WERI-Rb-1 (cell line): ENCODE data around the gene SLX9.
A peak's percentile ranks its signal among the peaks of the same experiment; 100 is the strongest.

ENCODE experiments used
- DNase-seq: peaks from one replicate; pipeline ENCODE4 v3.0.0-alpha.2; 2020
- H3K27ac ChIP-seq: fragments of 250-450 bp; sonication (Bioruptor Pico); 2 replicates; pipeline ENCODE4 v1.5.1; 2020; ENCODE audit warnings: mild to moderate bottlenecking, moderate library complexity
- H3K27me3 ChIP-seq: fragments of 250-450 bp; sonication (Bioruptor Pico); 2 replicates; pipeline ENCODE4 v1.5.1; 2021; ENCODE audit warnings: mild to moderate bottlenecking, low read depth, moderate library complexity; ENCODE audit not compliant: insufficient read depth, severe bottlenecking
- H3K36me3 ChIP-seq: fragments of 250-450 bp; sonication (Bioruptor Pico); 2 replicates; pipeline ENCODE4 v1.5.1; 2020; ENCODE audit warnings: mild to moderate bottlenecking, moderate library complexity
- H3K4me3 ChIP-seq: 2 replicates; pipeline ENCODE4 v1.5.1; 2011; ENCODE audit warnings: low read depth, mild to moderate bottlenecking, control low read depth, low read length
- H3K9me3 ChIP-seq: fragments of 250-450 bp; sonication (Bioruptor Pico); 2 replicates; pipeline ENCODE4 v1.5.1; 2021; ENCODE audit warnings: mild to moderate bottlenecking, moderate library complexity; ENCODE audit not compliant: severe bottlenecking
- CTCF ChIP-seq: IDR thresholded peaks from 2 replicates; pipeline ENCODE4 v1.5.1; 2011; ENCODE audit warnings: low read depth, mild to moderate bottlenecking, control low read depth, inconsistent platforms, low read length

SLX9 gene

GRCh38 chr21:44953628-44954021 is 13.8 kb downstream of the SLX9 start:
- no peak for DNase-seq
- TF ChIP-seq CTCF: no peak
- peak overlapping the region; percentile 78; the same call in 1 of the 2 replicates for H3K27ac ChIP-seq
- H3K36me3 ChIP-seq: peaks cover 84% of the 10 kb centered on the region
- H3K4me3 ChIP-seq: no peak overlapping the region
- H3K9me3 ChIP-seq: no peaks in the 10 kb centered on the region
- no peaks in the 10 kb centered on the region for H3K27me3 ChIP-seq

DNA sequence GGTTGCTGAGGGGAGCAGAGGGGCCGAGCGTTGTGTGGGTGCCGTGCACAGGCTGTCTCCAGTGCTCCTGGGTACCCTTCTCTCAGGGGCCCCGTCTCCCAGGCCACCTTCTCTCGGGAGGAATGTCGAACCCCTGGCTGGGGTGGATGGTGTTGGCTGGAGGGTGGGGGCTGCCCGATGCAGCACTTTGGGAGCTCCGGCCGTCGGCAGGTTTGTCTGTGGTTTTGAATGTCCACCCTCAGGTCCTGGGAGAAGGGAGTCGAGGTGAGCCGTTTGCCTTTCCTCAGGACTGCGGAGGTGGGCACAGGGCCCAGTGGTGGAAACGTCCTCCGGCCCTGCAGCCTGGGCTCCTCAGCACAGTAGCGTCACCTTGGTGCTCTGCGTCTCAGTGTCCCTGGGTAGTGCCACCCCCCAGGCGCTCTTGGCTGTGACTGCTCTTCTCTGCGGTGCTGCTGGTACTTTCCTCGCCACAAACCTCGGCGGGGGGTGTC is 14.5 kb downstream of the SLX9 start:
- DNase-seq: no peak
- H3K27me3 ChIP-seq: no peaks in the 10 kb centered on the region
- TF ChIP-seq CTCF: no peak
- H3K9me3 ChIP-seq: no peaks in the 10 kb centered on the region
- no peak overlapping the region for H3K4me3 ChIP-seq
- H3K27ac ChIP-seq: no peak overlapping the region
- peaks cover 78% of the 10 kb centered on the region for H3K36me3 ChIP-seq

DNA sequence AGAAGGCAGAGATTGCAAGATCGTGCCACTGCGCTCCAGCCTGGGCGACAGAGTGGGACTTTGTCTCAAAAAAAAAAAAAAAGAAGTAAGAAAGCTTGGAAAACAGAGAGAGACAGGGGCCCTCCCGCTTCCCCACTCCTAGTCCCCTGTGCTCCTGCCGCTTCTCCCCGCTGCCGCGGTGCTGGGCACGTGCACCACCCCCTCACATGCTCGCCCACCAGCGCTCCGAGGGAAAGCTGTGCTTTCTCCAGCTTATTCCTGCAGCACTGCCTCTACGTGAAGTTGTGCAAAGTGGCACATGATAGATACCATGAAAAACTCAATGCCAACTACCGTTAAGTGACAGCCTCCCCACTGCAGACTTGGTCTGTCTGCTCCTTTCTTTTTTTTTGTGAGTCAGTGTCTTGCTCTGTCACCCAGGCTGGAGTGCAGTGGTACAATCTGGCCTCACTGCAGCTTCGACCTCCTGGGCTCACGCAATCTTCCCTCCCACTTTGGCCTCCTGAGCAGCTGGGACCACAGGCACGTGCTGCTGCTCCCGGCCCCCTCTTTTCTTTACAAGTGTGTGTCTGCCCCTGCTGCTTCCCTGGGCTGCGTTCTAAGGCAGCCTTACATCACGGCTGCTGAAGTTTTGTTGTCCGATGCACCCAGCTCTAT is 15.4 kb downstream of the SLX9 start:
- no peak overlapping the region for H3K27ac ChIP-seq

GRCh38 chr21:44955798-44956175 is 16.0 kb downstream of the SLX9 start:
- Histone ChIP-seq H3K27me3 (no peaks in the 10 kb centered on the region), H3K27ac (no peak overlapping the region), H3K36me3 (peaks cover 82% of the 10 kb centered on the region), H3K9me3 (no peaks in the 10 kb centered on the region), H3K4me3 (no peak overlapping the region)
- no peak for DNase-seq
- no peak for TF ChIP-seq CTCF

More for the DNA sequence above, 15.4 kb downstream of the SLX9 start:
- no peak for DNase-seq
- no peaks in the 10 kb centered on the region for H3K9me3 ChIP-seq
- no peak overlapping the region for H3K4me3 ChIP-seq
- no peak for TF ChIP-seq CTCF
- H3K36me3 ChIP-seq: peaks cover 81% of the 10 kb centered on the region
- H3K27me3 ChIP-seq: no peaks in the 10 kb centered on the region

DNA sequence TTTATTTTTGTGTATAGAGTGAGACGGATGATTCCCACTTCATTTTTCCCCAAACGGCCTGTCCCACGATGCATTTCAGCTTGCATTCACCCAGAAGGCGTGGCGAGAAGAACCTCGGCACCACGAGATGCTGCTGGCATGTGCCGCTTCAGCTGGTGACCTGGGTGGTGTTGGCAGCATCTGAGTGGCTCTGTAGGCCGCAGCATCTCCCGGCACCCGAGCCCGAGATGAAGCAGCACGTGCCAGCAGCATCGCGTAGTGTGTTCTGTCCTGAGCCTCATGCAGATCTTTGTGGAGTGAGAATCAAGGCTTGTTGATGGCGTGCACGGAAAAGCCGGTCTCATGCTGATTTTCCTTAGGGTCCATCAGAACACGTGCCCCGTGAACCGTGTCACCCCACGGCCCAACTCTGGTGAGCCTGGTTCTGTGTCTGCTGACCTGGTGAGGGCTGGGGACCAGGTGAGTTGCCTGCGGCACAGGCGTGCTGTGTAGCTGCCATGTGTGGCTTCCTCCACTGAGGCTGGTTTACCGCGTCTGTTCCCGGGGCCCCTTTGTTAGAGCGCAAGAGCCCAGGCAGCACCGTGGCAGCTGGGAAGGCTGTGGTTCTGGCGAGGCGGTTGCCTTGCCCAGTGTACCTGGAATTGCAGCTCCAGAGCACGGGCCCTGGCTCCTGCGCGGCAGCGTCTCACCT is 16.7 kb downstream of the SLX9 start:
- no peak overlapping the region for H3K4me3 ChIP-seq

More for the DNA sequence above, 16.7 kb downstream of the SLX9 start:
- TF ChIP-seq CTCF: no peak
- Histone ChIP-seq H3K9me3 (no peaks in the 10 kb centered on the region), H3K27me3 (no peaks in the 10 kb centered on the region), H3K36me3 (peaks cover 83% of the 10 kb centered on the region), H3K27ac (no peak overlapping the region)
- DNase-seq: no peak
